Upper lobe of left lung (tissue), 4 donors: ENCODE measurements around the gene CDH13.

Source experiments
- CTCF ChIP-seq, 6 experiments: fragments of 450-650 bp in 4 of 6; fragments of 200-600 bp in 2 of 6; sonication (generic) in 2 of 6; IDR thresholded peaks; one replicate each; pipeline ENCODE4 v1.5.1; 2016 to 2019; ENCODE audit warnings: antibody characterized with exemption in 6 of 6
- EP300 ChIP-seq, 4 donors: sonication (generic); formaldehyde crosslinking; IDR thresholded peaks; one replicate each; pipeline ENCODE4 v1.5.1; 2017; ENCODE audit warnings: antibody characterized with exemption in 4 of 4, control low read depth in 2 of 4

GRCh38 chr16:83517398-83517797 lies 890.6 kb downstream of the CDH13 start:
- TF ChIP-seq EP300 (IDR thresholded peaks at IDR 0.05) (no peak), CTCF (IDR thresholded peaks at IDR 0.05) (no peak)
